GM19455 (cell line): ENCODE data around the gene SLC35A3.
A peak's percentile ranks its signal among the peaks of the same experiment; 100 is the strongest.

Experiments
- ATAC-seq: cut with Tn5 transposase; IDR thresholded peaks from one replicate; pipeline ENCODE4 v1.9.1; 2021; ENCODE audit not compliant: unreplicated experiment

Gene SLC35A3

DNA sequence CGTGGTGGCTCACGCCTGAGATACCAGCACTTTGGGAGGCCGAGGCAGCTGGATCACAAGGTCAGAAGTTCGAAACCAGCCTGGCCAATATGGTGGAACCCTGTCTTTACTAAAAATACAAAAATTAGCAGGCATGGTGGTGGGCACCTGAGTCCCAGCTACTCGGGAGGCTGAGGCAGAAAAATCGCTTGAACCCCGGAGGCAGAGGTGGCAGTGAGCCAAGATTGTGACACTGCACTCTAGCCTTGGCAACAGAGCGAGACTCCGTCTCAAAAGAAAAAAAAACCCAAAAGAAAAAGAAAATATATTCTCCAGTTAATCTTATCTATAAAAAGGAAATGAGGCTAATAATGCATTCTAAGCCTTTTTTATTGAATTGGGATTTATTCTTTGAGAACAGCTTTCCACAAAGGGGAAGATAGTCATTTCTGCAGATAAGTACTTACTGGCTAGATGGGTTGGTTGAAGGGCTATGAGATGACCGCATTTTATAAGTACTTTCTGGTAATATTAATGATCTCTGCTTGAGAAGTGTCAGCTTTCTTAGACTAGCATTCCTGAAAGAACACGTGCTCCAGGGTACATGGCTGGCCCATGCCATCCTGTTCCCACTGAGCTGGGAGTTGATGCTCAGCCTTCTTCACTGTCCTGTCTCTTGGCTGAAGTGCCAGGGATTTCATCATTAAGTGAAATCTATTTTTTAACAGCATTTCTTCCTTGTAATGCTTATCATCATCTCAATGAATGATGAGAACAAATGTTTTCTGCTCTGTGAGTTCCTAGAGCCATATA lies 105.0 kb downstream of the SLC35A3 start:
- no peak for ATAC-seq

DNA sequence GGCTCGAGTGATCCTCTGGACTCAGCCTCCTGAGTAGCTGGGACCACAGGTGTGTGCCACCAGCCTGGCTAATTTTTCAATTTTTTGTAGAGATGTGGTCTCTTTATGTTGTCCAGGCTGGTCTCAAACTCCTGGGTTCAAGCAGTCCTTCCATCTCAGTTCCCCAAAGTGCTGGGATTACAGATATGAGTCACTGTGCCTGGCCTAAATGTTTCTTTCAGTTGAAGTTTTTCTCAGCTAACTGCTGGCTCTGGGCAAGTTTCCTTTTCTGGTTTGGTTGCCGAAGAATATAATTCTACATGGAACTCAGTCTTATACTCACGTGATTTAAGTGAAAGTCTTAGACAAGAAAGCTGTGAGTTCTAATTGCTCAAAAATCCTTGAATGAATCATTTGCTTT lies 106.0 kb downstream of the SLC35A3 start:
- peak; percentile 56 for ATAC-seq

DNA sequence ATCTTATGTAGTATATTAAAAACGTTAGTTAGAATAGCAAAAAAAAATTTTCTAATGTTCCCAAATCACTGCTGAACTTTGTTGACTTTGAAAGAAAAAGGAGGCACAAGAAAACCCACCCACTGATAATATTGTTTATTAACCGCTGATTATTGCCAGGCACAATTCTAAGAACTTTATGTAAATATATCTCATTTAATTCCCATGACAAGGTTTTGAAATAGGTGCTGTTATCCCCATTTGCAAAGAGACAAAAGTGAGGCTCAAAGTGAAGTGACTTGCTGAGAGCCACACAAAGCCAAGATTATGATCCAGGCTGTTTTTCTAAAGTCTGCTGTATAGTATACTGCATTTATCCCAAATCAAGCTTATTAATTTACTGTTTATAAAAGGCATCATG lies 106.5 kb downstream of the SLC35A3 start:
- ATAC-seq, result no peak

DNA sequence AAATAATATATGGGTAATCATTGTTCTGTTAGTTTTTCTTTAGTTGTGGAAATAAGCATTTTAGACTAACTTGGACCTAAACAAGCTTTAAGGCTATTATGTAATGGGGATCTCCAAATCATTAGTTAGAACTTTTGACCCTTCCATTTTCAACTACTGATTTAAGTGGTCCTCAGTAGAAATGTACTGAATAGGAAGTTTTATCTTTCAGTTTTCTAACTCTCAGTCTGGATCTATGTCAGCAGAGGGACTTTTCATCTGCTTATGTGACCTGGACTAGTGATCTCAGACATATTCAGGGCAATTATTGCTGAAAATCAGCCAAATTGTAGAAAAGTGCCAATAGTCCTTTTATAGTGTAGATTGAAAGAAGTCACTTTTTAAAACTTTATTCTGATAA lies 106.9 kb downstream of the SLC35A3 start:
- ATAC-seq, result peak; percentile 72

DNA sequence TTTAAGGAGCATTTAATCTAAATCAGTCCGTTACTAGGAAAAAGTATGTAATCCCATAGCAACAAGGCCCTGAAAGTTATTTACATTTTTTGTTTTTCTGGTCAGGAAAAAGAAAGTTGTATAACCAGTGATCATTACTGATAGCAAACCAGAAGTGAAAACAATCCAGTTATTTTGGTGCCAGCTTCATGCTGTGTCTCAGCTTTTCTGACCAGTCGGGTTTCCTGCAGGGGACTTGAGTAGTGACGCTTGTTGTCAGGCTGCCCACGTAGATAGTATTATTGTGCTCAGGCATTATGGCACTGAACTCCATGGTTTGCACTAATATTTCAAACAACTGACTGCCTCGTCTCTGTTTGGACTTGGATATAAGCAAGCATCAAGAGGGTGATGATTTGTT lies 107.7 kb downstream of the SLC35A3 start:
- peak; percentile 59 for ATAC-seq

DNA sequence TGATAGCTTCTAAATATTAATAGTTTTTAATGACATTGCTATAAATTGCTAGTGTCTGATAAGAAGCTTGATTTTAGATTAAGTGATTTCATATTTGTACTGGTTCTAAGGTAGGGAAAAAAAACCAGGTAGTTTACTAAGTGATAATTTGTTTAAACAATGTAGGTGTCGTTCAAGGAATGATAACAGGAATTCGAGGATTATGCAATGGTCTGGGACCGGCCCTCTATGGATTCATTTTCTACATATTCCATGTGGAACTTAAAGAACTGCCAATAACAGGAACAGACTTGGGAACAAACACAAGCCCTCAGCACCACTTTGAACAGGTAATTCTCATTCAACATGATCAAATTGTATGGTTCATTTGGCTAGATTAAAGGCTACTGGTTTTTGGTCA lies 110.5 kb downstream of the SLC35A3 start:
- ATAC-seq, result no peak
